Stimulated activated naive B cell treated with anti-CD40 and anti-IgM and Interleukin-4, amounts not matched to agents 10 μg/mL and 1 μg/mL and 100 μg/mL, for 72 hours (primary cell): Measurements from ENCODE around the gene YWHAG.
A peak's percentile ranks its signal among the peaks of the same experiment; 100 is the strongest.
"Not testable (repeated sequence)": the region's sequence is repeated elsewhere in the genome, so short reads cannot be mapped to it uniquely, and the experiment has no call there.

Experiments used
- ATAC-seq, 2 donors: fragments of 150-1000 bp; cut with Tn5 transposase; replicated peaks; 2 replicates each; pipeline ENCODE4 v1.10.0; 2021; ENCODE audit warnings: moderate library complexity in 1 of 2
- DNase-seq: peaks from one replicate; pipeline ENCODE4 v3.0.0; 2021
- H3K27ac Mint-ChIP-seq: one replicate; pipeline ENCODE4 v1.8.0; 2022; ENCODE audit warnings: mild to moderate bottlenecking, mixed read lengths
- H3K27me3 Mint-ChIP-seq, 2 donors: one replicate each; pipeline ENCODE4 v1.8.0; 2022; ENCODE audit warnings: mixed read lengths in 2 of 2
- H3K36me3 Mint-ChIP-seq, 2 donors: one replicate each; pipeline ENCODE4 v1.8.0; 2022; ENCODE audit warnings: mixed read lengths in 2 of 2, mild to moderate bottlenecking in 1 of 2
- H3K4me1 Mint-ChIP-seq, 2 donors: one replicate each; pipeline ENCODE4 v1.8.0; 2022; ENCODE audit warnings: mixed read lengths in 2 of 2, mild to moderate bottlenecking in 1 of 2
- H3K4me3 Mint-ChIP-seq, 2 donors: one replicate each; pipeline ENCODE4 v1.8.0; 2022; ENCODE audit warnings: mild to moderate bottlenecking in 2 of 2, mixed read lengths in 2 of 2, moderate library complexity in 1 of 2
- H3K9me3 Mint-ChIP-seq, 2 donors: one replicate each; pipeline ENCODE4 v1.8.0; 2022; ENCODE audit warnings: mixed read lengths in 2 of 2, mild to moderate bottlenecking in 1 of 2

YWHAG gene

DNA sequence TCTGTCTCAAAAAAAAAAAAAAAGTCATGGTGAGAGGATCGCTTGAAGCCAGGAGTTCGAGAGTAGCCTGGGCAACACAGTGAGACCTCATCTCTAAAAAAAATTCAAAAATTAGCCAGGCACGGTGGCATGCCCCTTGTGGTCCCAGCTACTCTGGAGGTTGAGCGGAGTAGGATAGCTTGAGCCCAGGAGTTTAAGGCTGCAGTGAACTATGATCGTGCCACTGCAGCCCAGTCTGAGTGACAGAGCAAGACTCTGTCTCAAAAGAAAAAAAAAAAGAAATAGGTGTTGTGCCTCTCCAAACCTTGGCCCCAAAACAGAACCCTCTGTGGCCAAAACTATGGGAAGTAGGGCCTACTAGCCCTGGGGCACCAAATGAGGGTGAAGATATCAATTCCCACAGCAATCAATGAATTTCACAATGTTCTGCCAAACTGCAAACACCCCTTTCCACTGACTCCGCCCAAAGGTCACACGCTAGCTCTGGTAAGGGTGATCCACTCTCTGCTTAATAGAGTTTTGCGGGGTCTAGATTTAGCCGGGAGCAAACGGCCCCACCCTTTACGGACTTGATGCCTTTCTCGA lies 33.8 kb upstream of the YWHAG start:
- no peaks in the 10 kb centered on the region for H3K36me3 Mint-ChIP-seq
- no peaks in the 10 kb centered on the region for H3K9me3 Mint-ChIP-seq
- peak overlapping the region; percentile 96 for H3K27ac Mint-ChIP-seq
- no peaks in the 10 kb centered on the region for H3K27me3 Mint-ChIP-seq
- peaks cover 9 to 31% of the 10 kb centered on the region in 2 donors for H3K4me1 Mint-ChIP-seq
- ATAC-seq (peak; percentile 2 to 6), DNase-seq (no peak)
- peak overlapping the region; percentile 86 to 91 for H3K4me3 Mint-ChIP-seq

DNA sequence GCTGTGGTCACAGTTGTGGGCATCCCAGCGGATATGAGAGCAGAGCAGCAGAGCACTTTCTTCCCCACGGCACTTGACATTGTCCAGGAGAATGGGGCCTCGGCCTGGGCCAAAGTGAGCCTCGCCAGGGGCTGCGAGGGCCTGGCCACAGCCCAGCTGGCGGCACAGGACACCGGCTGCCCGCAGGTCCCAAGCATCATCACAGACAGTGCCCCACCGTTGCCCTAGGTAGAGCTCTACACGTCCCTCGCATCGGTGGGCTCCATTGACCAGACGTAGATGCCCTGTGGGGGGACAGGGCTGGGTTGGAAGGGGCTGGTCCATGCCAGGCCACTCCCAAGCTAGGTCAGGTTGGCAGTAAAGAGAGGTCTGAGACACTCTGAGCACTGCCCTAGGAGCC lies 31.3 kb upstream of the YWHAG start:
- no peak overlapping the region for H3K4me3 Mint-ChIP-seq
- no peak overlapping the region for H3K27ac Mint-ChIP-seq
- no peaks in the 10 kb centered on the region for H3K36me3 Mint-ChIP-seq
- DNase-seq (no peak), ATAC-seq (no peak)
- no peaks in the 10 kb centered on the region for H3K27me3 Mint-ChIP-seq
- no peaks in the 10 kb centered on the region for H3K9me3 Mint-ChIP-seq
- peaks cover 6 to 26% of the 10 kb centered on the region in 2 donors for H3K4me1 Mint-ChIP-seq

DNA sequence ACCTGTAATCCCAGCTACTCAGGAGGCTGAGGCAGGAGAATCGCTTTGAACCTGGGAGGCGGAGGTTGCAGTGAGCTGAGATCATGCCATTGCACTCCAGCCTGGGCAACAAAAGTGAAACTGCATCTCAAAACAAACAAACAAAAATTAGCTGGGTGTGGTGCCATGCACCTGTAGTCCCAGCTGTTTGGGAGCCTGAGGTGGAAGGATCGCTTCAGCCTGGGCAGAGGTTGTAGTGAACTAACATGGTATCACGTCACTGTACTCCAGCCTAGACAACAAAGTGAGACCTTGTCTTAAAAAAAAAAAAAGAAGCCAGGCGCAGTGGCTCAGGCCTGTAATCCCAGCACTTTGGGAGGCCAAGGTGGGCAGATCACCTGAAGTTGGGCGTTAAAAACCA lies 29.0 kb upstream of the YWHAG start:
- DNase-seq, H3K27me3 Mint-ChIP-seq, H3K4me3 Mint-ChIP-seq, H3K36me3 Mint-ChIP-seq, H3K9me3 Mint-ChIP-seq, ATAC-seq: not testable (repeated sequence)
- H3K27ac Mint-ChIP-seq, result peak overlapping the region; percentile 77
- H3K4me1 Mint-ChIP-seq, result peaks cover 4 to 20% of the 10 kb centered on the region in 2 donors

DNA sequence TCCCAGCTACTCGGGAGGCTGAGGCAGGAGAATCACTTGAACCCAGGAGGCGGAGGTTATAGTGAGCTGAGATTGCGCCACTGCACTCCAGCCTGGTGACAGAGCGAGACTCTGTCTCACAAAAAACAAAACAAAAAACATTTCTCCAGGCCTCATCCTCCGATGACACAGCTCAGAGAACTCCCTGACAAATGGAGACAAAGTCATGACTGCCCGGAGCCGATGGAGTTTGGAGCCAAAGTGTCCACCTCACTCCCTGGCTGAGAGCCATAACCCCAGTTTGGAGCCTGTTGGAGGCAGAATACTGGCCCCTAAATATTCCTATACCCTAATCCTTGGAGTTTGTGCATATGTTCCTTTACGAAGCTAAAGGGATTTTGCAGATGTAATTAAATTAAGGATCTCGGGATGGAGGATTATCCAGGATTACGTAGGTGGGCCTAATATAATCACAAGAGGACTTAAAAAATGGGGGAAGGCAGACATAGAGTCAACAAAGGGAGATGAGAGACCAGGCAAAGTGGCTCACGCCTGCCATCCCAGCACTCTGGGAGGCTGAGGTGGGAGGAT lies 28.0 kb upstream of the YWHAG start:
- no peaks in the 10 kb centered on the region for H3K9me3 Mint-ChIP-seq
- DNase-seq, result no peak
- H3K27ac Mint-ChIP-seq, result no peak overlapping the region
- H3K4me3 Mint-ChIP-seq, result no peak overlapping the region
- H3K36me3 Mint-ChIP-seq, result no peaks in the 10 kb centered on the region
- no peak for ATAC-seq
- H3K27me3 Mint-ChIP-seq, result no peaks in the 10 kb centered on the region
- H3K4me1 Mint-ChIP-seq, result peaks cover under 1 to 10% of the 10 kb centered on the region in 2 donors

DNA sequence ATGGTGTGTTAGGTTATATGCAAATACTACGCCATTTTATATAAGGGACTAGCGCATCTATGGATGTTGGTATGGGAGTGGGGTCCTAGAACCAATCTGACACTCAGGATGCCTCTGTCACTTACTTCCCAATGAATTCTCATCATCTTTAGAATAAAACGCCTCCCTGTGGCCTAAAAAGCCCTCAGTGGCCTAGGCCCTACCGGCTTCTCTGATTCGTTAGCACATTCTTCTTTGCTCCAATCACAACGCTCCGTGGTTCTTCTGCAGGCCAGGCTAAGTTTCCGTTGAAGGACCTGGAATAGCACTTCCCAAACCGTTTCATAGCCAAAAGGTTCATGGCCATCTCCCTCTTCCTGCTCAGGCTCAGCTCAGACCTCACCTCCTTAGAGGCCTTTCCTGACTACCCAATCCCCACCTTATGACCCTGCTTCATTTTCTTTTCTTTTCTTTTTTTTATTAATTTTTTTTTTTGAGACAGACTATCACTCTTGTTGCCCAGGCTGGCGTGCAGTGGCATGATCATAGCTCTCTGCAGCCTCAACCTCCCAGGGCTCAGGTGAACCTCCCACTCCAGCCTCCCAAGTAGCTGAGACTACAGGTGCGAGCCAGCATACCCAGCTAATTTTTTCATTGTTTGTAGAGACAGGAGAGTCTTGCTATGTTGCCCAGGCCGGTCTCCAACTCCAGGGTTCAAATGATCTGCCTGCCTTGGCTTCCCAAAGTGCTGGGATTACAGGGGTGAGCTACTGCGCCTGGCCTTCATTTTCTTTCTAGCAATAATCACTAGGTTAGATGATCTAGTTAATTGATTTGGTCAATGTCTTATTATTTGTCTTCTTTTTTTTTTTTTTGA lies 24.5 kb upstream of the YWHAG start:
- H3K9me3 Mint-ChIP-seq, result no peaks in the 10 kb centered on the region
- H3K27ac Mint-ChIP-seq, result no peak overlapping the region
- no peaks in the 10 kb centered on the region for H3K36me3 Mint-ChIP-seq
- no peaks in the 10 kb centered on the region for H3K27me3 Mint-ChIP-seq
- DNase-seq (no peak), ATAC-seq (no peak)
- peaks cover 0 to 3% of the 10 kb centered on the region in 2 donors for H3K4me1 Mint-ChIP-seq
- H3K4me3 Mint-ChIP-seq, result no peak overlapping the region

DNA sequence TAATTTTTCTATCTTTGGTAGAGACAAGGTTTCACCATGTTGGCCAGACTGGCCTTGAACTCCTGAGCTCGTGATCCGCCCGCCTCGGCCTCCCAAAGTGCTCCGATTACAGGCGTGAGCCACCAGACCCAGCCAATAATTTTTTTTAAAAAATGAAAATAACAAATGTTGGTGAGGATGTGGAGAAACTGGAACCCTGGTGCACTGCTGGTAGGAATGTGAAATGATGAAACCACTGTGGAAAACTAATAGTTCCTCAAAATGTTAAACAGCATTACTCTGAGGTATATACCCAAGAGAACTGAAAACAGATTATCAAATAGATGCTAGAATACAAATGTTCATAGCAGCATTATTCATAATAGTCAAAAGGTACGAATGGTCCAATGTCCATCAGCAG lies 23.0 kb upstream of the YWHAG start:
- Mint-ChIP-seq H3K4me1 (peaks cover 0 to 5% of the 10 kb centered on the region in 2 donors), H3K27me3 (no peaks in the 10 kb centered on the region), H3K9me3 (no peaks in the 10 kb centered on the region), H3K27ac (no peak overlapping the region), H3K36me3 (no peaks in the 10 kb centered on the region), H3K4me3 (no peak overlapping the region)
- no peak for DNase-seq
- ATAC-seq, result no peak

DNA sequence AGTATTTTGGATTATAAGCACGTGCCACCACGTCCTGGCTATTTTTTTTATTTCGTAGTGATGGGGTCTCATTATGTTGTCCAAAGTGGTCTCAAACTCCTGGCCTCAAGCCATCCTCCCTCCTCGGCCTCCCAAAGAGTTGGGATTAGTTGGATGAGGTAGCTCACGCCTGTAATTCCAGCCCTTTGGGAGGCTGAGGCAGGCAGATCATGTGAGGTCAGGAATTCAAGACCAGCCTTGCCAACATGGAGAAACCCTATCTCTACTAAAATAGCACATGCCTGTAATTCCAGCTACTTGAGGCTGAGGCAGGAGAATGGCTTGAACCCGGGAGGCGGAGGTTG lies 21.8 kb upstream of the YWHAG start:
- Mint-ChIP-seq H3K27ac (peak overlapping the region; percentile 14), H3K4me1 (peaks cover 0 to 5% of the 10 kb centered on the region in 2 donors), H3K36me3 (no peaks in the 10 kb centered on the region), H3K4me3 (peak overlapping the region; percentile 76 to 84), H3K9me3 (no peaks in the 10 kb centered on the region), H3K27me3 (no peaks in the 10 kb centered on the region)
- DNase-seq (no peak), ATAC-seq (no peak)

DNA sequence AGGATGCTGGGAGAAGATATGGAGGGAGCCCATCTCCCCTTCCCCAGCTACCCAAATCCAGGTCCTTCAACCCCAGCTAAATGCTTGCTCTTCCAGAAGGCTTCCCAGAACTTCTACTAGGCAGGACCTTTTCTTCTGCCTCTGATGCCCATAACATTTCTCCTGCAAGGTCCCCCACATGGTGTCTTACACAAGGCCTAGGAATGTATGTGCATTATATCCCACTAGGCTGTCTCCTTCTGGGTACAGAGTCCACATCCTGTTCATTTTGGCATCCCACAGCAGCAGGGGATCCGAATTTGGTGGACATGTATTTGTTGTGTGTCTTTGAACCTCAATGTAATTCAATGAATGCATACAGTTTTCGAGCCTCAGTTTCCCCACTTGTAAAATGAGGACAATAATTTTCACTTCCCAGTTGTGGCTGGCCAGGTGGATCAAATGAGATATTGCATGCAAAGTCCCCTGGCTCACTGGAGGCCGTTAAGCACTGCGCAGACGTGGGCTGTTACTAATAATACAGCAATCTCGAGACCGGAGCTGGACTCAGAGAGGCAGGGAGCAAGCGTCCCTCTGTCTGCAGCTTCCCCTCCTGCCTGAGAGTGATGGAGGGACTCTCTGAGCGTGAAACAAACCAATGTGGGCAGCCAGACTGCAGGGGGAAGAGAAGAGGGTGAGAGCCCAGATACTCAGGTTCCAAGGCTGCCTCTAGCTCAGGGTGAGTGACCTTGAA lies 18.6 kb upstream of the YWHAG start:
- peaks cover 18 to 26% of the 10 kb centered on the region in 2 donors for H3K27me3 Mint-ChIP-seq
- H3K9me3 Mint-ChIP-seq, result no peaks in the 10 kb centered on the region
- no peak overlapping the region for H3K27ac Mint-ChIP-seq
- no peak for ATAC-seq
- H3K4me1 Mint-ChIP-seq, result peaks cover 0 to 5% of the 10 kb centered on the region in 2 donors
- no peak overlapping the region for H3K4me3 Mint-ChIP-seq
- H3K36me3 Mint-ChIP-seq, result no peaks in the 10 kb centered on the region
- DNase-seq, result no peak

DNA sequence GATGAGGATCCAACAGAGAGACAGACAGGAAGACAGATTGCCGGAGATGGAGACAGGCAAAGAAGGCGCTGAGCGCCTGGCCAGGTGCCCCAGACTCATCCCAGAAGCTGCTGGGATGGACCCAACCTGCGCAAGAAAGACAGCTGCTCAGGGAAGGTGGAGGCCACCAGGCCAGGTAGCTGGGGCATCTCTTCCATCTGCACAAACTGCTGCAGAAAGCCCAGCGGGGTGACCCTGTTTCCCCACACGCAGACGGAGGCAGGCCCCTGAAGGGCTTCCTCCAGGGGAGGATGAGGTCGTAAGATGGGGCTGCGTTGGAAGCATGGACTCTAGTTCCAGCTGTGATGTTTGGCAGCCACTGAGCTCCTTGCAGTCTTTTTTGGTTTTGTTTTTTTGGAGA lies 16.5 kb upstream of the YWHAG start:
- peaks cover 26 to 31% of the 10 kb centered on the region in 2 donors for H3K27me3 Mint-ChIP-seq
- peaks cover 0 to 5% of the 10 kb centered on the region in 2 donors for H3K4me1 Mint-ChIP-seq
- H3K36me3 Mint-ChIP-seq, result no peaks in the 10 kb centered on the region
- no peak overlapping the region for H3K27ac Mint-ChIP-seq
- ATAC-seq (no peak), DNase-seq (no peak)
- H3K4me3 Mint-ChIP-seq, result no peak overlapping the region
- no peaks in the 10 kb centered on the region for H3K9me3 Mint-ChIP-seq

DNA sequence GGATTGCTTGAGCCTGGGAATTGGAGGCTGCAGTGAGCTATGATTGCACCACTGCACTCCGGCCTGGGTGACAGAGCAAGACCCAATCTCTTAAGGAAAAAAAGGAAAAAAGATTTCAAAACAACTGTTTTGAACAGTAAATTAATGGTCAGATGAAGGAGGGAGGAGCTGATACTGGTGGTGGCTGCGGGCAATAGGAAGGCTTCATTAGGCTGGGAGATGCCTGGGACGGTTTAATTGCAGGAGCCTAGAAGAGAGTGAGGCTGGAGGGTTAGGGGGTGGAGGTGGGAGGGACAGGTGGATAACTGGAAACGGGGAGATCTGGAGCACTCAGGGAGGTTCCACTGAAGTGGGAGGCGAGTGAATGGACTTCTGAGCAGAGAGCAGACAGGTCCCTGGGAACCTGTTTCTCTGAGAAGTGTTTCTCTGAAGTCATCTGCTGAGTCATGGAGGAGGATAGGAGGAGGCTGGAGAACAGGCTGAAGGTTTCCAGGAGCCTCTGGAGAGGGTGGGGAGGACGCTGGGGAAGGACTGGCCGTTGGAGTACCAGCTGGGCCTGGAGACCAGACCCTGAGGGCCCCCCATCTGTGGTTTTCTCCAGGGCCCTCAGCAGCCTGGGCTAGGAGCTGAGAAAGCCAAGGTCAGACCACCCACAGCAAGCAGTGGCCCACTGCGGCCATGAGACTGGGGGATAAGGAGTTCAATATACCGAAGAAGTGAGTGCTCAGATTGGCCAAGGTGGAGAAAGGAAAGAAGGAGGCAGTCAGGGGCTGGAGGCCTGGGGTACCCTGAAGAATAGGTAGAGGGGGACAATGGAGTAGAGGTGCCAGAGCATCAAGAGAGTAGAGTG lies 14.4 kb upstream of the YWHAG start:
- Mint-ChIP-seq H3K27ac (peak overlapping the region; percentile 39), H3K4me3 (no peak overlapping the region), H3K27me3 (peaks cover 26 to 31% of the 10 kb centered on the region in 2 donors), H3K4me1 (peaks cover 0 to 2% of the 10 kb centered on the region in 2 donors), H3K9me3 (no peaks in the 10 kb centered on the region), H3K36me3 (no peaks in the 10 kb centered on the region)
- ATAC-seq (no peak), DNase-seq (no peak)

DNA sequence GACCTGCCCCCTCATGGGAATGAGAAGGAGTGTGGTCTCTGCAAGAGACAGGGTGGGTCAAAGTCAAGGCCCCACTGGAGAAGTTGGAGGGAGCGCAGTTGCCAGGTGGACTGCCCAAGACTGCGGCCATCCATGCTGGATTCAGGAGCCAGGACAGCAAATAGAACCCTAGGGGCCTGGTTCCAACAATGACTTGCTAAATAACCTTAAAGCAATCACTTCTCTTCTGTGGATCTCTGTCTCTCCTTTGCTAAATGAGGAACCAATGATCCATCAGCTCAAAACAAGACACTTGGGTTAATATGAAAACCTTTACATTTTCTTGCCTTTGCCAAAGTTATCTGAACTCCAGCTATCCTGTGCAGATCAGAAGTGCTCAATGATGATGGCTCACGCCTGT lies 12.6 kb upstream of the YWHAG start:
- ATAC-seq (no peak), DNase-seq (no peak)
- Mint-ChIP-seq H3K4me1 (no peaks in the 10 kb centered on the region), H3K27me3 (peaks cover 26 to 31% of the 10 kb centered on the region in 2 donors), H3K4me3 (no peak overlapping the region), H3K9me3 (no peaks in the 10 kb centered on the region), H3K36me3 (no peaks in the 10 kb centered on the region), H3K27ac (no peak overlapping the region)

DNA sequence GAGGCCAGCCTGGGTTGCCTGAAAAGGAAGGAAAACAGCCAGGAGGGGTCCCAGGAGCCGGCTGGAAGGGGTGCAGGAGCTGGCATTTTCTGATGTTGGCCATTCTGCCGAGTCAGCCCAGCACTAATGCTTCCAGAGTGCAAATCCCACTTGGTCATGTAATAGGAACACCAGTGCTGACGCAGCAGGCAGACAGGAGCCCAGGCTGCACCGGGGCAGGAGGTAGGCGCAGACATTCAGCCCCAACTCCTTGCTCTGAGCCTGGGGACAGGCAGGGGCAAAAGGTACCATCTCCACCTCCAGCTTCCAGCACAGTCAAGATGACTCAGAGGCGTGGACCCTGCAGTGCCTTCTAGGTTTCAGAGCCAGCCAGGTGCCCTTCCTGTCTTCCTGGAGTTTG lies 10.2 kb upstream of the YWHAG start:
- Mint-ChIP-seq H3K4me3 (no peak overlapping the region), H3K27ac (no peak overlapping the region), H3K36me3 (no peaks in the 10 kb centered on the region), H3K9me3 (no peaks in the 10 kb centered on the region), H3K4me1 (peaks cover 7 to 10% of the 10 kb centered on the region in 2 donors), H3K27me3 (peaks cover 14 to 27% of the 10 kb centered on the region in 2 donors)
- DNase-seq (no peak), ATAC-seq (no peak)

DNA sequence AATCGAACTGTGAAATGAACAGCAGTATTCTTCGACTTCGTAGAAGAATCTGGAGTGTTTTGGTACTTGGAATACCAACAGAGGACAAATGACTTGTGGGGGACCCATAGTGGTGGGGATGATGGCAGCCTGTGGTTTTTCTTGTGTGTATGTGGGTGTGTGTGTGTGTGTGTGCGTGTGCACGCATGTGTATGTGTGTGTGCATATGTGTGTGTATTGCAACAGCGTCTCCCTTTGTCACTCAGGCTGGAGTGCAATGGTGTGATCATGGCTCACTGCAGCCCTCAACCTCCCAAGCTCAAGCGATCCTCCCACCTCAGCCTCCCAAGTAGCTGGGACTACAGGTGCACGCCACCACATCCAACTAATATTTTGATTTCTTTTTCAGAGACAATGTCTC lies 9.4 kb upstream of the YWHAG start:
- Mint-ChIP-seq H3K4me1 (peaks cover 10 to 15% of the 10 kb centered on the region in 2 donors), H3K27ac (no peak overlapping the region)

DNA sequence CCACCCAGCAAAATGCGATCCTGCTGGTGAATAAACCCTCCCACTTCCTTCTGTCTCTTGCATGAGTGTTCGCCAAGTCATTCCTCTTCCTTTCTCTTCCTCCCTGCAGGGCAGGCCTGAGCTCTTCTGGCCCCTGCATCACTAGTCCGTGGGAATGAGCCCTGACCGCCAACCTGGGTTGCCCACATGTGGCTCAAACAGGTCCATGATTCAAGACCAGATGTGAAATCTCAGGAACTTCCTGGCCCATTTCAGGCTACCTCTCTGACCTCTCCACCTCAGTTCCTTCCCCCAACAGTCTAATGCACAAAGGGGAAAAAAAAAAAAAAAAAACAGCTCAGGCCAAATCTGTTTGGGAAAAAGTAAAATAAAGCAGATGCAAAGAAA lies 5.4 kb upstream of the YWHAG start:
- H3K27me3 Mint-ChIP-seq, result no peaks in the 10 kb centered on the region
- peak overlapping the region; percentile 62 for H3K27ac Mint-ChIP-seq

More for the DNA sequence above, 9.4 kb upstream of the YWHAG start:
- DNase-seq (no peak), ATAC-seq (no peak)
- H3K27me3 Mint-ChIP-seq, result peaks cover 6 to 19% of the 10 kb centered on the region in 2 donors
- H3K9me3 Mint-ChIP-seq, result no peaks in the 10 kb centered on the region
- H3K4me3 Mint-ChIP-seq, result no peak overlapping the region
- H3K36me3 Mint-ChIP-seq, result no peaks in the 10 kb centered on the region

More for the DNA sequence above, 5.4 kb upstream of the YWHAG start:
- peak; percentile 2 to 12 for ATAC-seq
- peaks cover 16 to 22% of the 10 kb centered on the region in 2 donors for H3K4me1 Mint-ChIP-seq
- peak overlapping the region; percentile 63 to 64 for H3K4me3 Mint-ChIP-seq
- no peak for DNase-seq
- no peaks in the 10 kb centered on the region for H3K36me3 Mint-ChIP-seq
- no peaks in the 10 kb centered on the region for H3K9me3 Mint-ChIP-seq
